ENCODE data around the gene CASKIN1. TPM values are rescaled to one million over a fixed set of nuclear protein-coding genes. Genes with fewer than 3 reads are reported as not detected.

CASKIN1 gene
- total RNA-seq, 3 donors from 2014 or later (not counting 1 experiment from before 2014, with no cell fraction given): not detected

DNA sequence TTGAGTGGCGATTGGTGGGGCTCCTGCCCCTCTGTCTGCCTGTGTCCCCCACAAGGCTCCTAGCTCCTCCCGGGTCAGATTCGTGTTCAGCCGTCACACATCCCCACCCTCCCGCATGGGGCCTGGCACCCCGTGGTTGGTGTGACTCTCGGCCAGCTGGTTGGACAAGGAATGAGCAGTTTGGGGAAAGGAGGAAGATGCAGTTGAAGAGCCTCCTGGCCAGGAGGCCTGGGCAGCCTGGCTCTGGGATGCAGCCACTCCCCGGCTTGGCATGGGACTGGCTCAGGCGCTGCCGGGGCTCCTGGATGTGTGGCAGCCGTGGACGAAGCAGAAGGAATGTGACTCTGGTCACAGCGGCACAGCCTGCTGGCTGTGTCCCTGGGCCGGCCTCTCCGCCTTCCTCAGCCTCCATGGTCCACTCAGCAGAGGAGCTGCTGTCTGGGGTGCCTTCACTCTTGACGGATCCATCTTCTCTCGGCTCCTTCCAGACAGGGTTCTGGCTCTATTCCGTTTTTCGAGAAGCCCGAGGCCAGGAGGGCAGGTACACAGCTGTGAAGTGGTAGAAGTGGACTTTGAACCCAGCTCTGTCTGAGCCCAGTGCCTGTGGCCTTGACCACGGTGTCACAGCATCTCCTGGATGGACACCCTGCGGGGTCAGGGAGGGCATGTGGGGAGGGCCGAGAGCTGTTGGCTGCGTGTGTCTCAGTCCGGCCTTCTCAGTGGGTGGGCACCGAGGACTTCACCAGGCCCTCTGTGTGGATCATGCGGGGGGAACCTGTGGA is 38.7 kb downstream of the CASKIN1 start:
- H3K9me3 Mint-ChIP-seq: no peaks in the 10 kb centered on the region
- H3K27ac ChIP-seq (ENCODE audit: low read length): no peak overlapping the region
- no peaks in the 10 kb centered on the region for H3K27me3 Mint-ChIP-seq (ENCODE audit: low read depth in 2 of 2)
- no peaks in the 10 kb centered on the region for H3K36me3 Mint-ChIP-seq
- 96% methylated on average over 27 of the region's 27 CpGs for WGBS (ENCODE audit: insufficient coverage)
- DNase-seq: no peak
- intact Hi-C loops (cut with micrococcal nuclease): loop anchor here (10.0 kb wide), 1 partner anchor 57 kb away; the partner anchor contains the start of genes BRICD5 and PGP
- no peak for TF ChIP-seq CTCF (IDR thresholded peaks at IDR 0.05)
- H3K4me3 ChIP-seq (ENCODE audit: low read length): no peak overlapping the region
- H3K27me3 ChIP-seq (ENCODE audit: control insufficient read depth, insufficient read depth, low read length): no peaks in the 10 kb centered on the region
- peaks cover 60% of the 10 kb centered on the region for H3K4me1 ChIP-seq (ENCODE audit: control insufficient read depth, insufficient read depth, low read length)
- peak overlapping the region; percentile 58 for H3K4me3 Mint-ChIP-seq
- no peaks in the 10 kb centered on the region for H3K9me3 ChIP-seq (ENCODE audit: control insufficient read depth, insufficient read depth, low read length)
- no peaks in the 10 kb centered on the region for H3K36me3 ChIP-seq (ENCODE audit: control insufficient read depth, insufficient read depth, low read length)
- peaks cover 30 to 59% of the 10 kb centered on the region in 2 donors for H3K4me1 Mint-ChIP-seq
- H3K27ac Mint-ChIP-seq: no peak overlapping the region
- ATAC-seq: no peak

- DNase-seq (no peak), ATAC-seq (no peak)
- WGBS (ENCODE audit: insufficient coverage): 77% methylated on average over 5 of the region's 5 CpGs
- Histone ChIP-seq H3K4me3 (ENCODE audit: low read length) (no peak overlapping the region), H3K36me3 (ENCODE audit: control insufficient read depth, insufficient read depth, low read length) (no peaks in the 10 kb centered on the region), H3K4me1 (ENCODE audit: control insufficient read depth, insufficient read depth, low read length) (peaks cover 68% of the 10 kb centered on the region), H3K27me3 (ENCODE audit: control insufficient read depth, insufficient read depth, low read length) (no peaks in the 10 kb centered on the region), H3K9me3 (ENCODE audit: control insufficient read depth, insufficient read depth, low read length) (no peaks in the 10 kb centered on the region), H3K27ac (ENCODE audit: low read length) (no peak overlapping the region)
- Mint-ChIP-seq H3K27me3 (ENCODE audit: low read depth in 2 of 2) (no peaks in the 10 kb centered on the region), H3K4me1 (peaks cover 30 to 58% of the 10 kb centered on the region in 2 donors), H3K9me3 (no peaks in the 10 kb centered on the region), H3K27ac (peak overlapping the region; percentile 87), H3K36me3 (no peaks in the 10 kb centered on the region), H3K4me3 (peak overlapping the region; percentile 97)
- intact Hi-C loops (cut with micrococcal nuclease): loop anchor here (10.0 kb wide), 1 partner anchor 58 kb away; the partner anchor contains the start of genes BRICD5 and PGP
- no peak for TF ChIP-seq CTCF (IDR thresholded peaks at IDR 0.05)
Measured at GRCh38 chr16:2156849-2157224, 39.6 kb downstream of the CASKIN1 start.

DNA sequence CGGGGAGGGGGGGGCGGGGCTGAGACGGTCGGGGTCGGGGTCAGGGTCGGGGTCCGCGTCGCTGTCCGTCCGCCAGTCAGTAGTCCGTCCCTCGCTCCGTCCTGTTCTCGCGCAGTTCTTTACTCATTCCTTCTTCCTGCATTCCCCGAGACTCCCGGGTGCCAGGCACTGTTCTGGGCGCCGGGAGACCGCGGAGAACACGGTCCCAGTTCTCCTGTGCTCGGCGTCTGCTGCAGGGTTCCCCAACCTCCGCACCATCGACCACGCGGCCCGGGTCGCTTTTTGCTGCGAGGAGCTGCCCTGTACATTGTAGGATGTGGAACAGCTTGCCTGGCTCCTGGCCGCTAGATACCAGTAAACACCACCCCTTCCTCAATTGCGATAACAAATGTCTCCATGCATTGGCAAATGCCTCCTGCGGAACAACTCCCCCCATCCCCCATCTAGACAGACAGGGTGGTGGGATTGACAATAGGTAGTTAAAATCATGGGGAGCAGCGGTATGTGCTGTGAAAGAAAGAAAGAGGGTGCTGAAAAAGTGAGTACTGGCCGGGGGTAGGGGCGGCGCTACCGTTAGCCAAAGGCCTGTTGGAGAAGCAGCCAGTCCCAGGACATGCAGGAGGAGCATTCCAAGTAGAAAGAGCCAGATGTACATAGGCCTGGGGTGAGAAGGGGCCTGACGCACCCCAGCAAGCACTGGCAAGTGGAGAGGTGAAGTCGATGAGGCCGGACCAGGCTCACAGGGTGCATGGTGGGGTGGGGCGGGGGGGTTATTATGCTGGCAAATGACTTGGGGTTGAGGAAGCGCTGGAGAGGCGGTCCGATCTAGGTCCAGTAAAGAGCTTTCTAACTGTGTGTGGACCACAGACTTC is 40.2 kb downstream of the CASKIN1 start:
- Histone ChIP-seq H3K36me3 (ENCODE audit: control insufficient read depth, insufficient read depth, low read length) (peaks cover 4% of the 10 kb centered on the region), H3K27me3 (ENCODE audit: control insufficient read depth, insufficient read depth, low read length) (no peaks in the 10 kb centered on the region), H3K9me3 (ENCODE audit: control insufficient read depth, insufficient read depth, low read length) (no peaks in the 10 kb centered on the region), H3K27ac (ENCODE audit: low read length) (peak overlapping the region; percentile 41), H3K4me3 (ENCODE audit: low read length) (peak overlapping the region; percentile 61), H3K4me1 (ENCODE audit: control insufficient read depth, insufficient read depth, low read length) (peaks cover 68% of the 10 kb centered on the region)
- no peaks in the 10 kb centered on the region for H3K27me3 Mint-ChIP-seq (ENCODE audit: low read depth in 2 of 2)
- peaks cover 30 to 60% of the 10 kb centered on the region in 2 donors for H3K4me1 Mint-ChIP-seq
- DNase-seq (peak in 1 of 2 donors; percentile 42), ATAC-seq (no peak)
- TF ChIP-seq CTCF (IDR thresholded peaks at IDR 0.05): no peak
- H3K4me3 Mint-ChIP-seq: peak overlapping the region; percentile 97
- intact Hi-C loops (cut with micrococcal nuclease): loop anchor here (1.0 to 10.0 kb wide), 3 partner anchors 59 to 133 kb away; partner anchors contain the start of genes BRICD5, NTHL1, PGP and TSC2
- 10% methylated on average over 46 of the region's 47 CpGs for WGBS (ENCODE audit: insufficient coverage)
- no peaks in the 10 kb centered on the region for H3K36me3 Mint-ChIP-seq
- peak overlapping the region; percentile 87 for H3K27ac Mint-ChIP-seq
- no peaks in the 10 kb centered on the region for H3K9me3 Mint-ChIP-seq

Data from natural killer cell (primary cell).